COR-L47 (cell line): Measurements from ENCODE around the gene MEF2C.

Experiments
- DNase-seq: peaks from one replicate; lab custom pipeline; 2025; lab: John Stamatoyannopoulos, UW

MEF2C gene

DNA sequence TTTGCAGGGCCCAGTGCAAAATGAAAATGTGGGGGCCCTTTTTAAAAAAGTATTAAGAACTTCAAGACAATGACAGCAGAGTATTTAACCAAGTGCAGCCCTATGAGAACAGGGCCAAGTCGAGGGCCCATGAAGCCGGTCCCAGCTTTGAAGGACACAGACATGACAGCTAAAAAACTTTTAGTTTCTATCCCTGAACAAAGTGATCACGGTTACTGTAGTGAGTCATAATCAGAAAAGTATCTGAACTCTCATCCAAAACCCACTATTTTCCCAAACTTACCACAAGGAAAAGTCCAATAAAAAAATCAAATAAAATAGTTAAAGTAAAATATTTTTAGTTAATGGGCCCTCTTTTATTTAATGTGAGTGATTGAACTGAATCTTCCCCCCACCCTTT lies 126.0 kb downstream of the MEF2C start:
- no peak for DNase-seq

DNA sequence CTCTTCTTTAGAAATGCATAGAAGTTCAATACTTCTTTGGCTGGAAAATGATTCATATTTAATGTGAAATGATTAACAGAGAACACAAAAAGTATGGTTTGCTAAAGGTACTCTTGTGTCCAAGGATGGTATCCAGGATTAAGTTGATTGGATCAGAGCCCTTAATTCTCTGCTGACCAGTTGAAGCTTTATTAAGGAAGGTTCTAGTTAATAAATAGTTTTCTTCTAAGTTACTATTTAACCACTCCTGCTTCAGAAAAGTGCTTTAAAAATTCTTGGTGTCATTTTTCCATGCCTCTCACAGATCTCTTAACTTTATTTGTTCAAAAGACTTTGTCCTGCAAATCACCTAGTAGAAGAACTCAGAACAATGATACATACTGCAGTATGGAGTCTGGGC lies 134.3 kb downstream of the MEF2C start:
- DNase-seq = no peak

DNA sequence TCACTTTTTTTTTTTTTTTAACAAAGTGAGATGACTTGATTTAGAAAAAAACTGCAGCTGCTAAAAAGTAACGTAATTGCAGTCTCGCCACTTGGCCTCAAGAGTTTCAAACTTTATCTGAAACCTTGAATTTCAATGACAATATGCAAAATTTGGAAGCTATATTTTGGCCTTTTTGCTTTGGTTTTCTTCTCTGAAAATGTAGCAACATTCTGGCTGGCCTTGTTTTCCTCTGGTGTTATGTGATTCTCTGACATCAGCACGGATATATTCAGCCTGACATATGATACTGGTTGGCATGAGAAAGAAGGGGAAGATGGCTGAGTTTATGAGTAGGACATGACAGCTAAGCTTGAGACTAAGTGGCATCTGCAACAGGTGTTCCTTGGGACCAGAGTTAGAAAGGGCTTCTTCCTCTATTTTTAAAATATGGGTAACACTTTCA lies 136.5 kb downstream of the MEF2C start:
- DNase-seq = no peak

DNA sequence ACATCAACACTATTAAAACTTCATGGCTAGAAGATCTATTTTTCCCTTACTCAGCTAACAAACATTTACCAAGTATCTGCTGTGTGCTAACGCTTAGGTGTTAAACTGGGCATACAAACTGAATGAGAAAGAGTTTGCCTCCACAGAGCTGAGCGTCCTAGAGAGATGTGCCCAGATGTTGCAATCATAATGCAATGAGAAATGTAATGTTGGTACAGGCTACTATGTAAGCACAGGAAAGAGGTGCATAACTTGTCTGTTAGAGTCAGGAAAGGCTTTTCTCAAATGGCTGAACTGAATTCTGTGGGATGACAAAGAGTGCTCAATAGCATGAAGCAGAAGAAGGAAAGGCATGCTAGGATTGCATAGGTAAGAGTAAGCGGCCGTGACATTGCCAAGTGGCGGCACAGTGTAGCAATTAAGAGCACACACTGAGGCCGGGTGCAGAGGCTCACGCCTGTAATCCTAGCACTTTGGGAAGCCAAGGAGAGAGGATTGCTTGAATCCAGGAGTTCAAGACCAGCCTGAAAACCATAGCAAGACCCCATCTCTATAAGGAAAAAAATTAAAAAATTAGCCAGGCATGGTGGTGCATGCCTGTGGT lies 137.8 kb downstream of the MEF2C start:
- no peak for DNase-seq

DNA sequence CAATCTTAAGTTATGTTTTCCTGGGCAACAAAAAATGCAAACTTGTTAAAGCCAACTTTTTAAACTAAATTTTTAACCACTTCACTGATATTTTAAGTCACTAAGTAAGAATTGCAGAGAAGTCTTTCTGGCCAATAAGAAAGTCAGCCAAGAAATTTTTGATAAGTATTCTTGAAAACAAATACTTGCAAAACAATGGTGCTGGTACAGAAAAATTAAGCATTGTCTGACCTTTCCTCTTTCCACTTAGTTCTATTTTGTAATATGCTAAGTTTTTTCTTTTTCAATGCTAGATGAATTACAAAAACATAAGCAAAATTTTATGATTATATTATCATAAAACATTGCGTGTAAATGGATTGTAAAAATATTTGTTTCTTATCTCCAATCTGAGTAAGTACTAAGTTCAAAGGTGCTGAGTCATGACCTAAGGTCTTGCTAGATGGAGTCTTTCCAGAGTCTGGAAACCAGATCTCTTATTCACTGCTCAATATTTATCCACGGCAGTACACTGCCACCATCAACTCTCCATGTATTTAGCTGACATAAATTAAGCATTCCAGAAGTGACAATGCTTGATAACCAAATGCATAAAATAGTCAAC lies 139.7 kb downstream of the MEF2C start:
- no peak for DNase-seq

DNA sequence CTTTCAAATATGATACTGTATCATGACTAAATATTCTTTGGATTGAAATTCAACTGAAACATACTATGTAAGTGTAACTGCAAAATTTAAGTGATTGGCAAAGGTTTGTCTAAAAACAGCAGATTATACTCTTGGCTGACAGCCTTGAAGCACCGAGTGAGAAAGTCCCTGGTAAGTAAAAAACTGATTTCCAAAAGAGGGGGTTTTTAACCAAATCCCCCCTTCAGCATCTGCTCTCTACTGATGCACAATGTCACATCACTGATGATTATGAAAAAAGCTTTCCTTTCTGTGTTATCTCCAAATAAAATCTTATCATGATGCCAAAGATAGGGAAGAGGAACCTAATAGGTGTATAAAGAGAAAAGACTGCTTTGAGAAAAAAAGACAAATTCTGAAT lies 141.0 kb downstream of the MEF2C start:
- DNase-seq = no peak

DNA sequence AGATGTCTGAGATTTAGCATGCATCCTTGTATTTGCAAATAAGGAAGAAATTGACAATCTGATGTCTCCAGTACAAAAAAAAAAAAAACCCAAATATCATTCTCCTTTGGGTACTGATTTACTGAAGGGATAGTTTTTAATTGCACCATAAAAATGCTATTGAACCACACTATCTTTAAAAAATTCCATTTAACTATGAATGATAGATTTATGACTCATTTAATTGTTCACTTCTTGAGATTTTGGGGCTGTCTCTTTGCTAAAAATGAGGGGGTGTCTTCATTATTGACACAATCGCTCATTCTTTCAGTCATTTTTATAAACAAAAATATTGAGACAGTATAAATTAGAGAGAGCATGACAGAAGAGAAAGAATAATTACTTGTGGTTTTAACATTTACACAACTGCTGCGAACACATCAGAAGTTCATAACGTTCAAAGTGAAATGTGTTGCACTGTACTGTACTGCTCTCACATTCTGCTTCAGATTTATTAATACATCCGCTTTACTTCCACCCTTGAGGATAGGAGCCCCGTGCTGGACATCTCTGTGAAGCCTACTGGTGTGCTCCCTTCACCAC lies 142.3 kb downstream of the MEF2C start:
- DNase-seq = no peak

DNA sequence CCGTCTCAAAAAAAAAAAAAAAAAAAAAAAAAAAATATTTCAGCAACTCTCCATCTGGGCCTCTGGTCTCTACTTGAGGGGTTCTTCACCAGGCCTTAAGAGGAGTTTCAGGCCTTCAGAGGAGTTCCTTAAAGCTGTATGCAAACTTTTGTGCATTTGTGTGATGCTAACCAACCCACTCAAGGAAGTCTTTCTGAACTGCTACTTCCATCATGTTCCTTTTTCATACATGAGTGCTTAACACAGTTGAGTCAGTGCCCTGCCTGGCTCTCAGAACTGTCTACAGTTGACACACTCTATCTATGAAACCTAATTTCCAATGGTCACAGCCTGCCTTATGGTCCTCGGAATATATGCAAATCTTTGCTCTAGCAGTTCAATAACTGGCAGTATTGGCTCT lies 146.5 kb downstream of the MEF2C start:
- DNase-seq = no peak

DNA sequence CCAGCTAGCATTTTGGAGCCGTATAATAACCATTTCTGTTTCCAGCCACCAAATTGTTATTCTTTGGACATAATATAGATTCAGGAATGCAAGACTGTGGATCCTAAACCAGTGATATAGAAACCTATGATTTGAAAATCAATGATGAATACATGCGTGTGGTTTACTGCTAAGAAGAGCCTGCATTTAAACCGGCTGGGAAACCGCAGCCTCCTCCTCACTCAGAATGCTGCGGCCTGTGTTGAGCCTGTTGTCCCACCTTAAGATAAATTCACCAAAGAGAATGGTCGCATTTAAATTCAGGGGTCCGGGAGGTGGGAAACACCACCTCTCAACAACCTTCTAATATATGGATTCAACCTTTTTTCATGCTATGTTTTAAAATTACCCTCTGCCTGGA lies 148.0 kb downstream of the MEF2C start:
- no peak for DNase-seq

DNA sequence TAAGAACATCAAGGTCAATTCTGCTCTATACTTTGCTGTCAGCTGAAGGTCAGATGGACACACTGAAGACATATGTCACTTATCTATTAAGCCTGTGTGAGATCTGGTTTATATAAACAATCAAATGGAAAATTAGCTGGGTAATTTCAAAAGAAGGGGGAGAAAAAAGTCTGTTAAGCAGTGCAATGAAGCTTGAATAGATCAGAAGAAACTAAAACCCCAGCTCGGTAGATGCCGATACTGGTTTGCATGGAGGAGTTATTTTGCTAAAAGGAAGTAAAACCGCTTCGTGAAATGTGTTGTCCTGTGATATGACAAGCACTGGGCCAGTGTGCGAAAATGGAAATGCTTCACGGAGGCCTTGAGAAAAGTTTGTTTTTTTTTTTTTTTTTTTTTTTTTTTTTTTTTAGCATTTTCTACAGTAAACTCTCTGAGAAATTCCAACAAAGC lies 148.8 kb downstream of the MEF2C start:
- no peak for DNase-seq

DNA sequence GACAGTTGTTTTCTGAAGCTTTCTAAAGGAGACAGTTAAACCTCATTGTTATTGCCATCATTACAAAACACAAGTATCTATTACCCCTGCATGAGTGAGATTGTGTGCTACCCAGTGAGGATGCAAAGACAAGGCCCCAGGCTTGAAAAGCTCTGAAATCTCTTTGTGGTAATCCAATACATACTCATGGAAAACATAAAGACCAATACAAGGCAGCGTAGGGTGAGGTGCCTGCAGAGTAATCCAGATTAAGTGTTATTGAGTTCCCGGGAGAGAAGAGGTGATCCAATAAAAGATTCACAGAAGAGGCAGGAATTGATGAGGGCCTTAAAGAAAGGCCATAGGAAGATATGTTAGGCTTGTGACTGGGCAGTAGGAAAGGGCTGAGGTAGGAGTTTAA lies 150.1 kb downstream of the MEF2C start:
- DNase-seq = no peak

DNA sequence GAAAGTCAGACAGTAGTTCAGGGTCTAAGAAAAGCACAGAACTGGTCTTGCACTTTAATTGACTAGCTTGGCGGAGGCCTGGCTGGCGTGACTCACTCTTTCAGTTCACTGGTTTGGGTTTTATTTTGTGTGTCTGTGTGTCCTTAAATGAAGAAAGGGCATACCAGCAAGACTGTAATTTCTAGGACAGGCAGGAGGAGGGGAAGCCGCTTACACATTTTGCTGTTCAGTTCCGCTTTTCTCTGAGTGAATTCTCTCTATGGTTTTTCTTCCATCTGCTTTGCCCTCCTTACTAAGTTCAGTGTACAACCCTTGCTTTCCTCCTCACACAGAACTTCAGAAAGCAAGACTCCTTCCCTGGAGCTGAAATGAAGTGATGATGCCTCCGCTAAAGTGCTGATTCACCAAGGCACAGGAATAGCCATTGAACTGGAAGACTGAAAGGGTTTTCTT lies 150.8 kb downstream of the MEF2C start:
- no peak for DNase-seq

DNA sequence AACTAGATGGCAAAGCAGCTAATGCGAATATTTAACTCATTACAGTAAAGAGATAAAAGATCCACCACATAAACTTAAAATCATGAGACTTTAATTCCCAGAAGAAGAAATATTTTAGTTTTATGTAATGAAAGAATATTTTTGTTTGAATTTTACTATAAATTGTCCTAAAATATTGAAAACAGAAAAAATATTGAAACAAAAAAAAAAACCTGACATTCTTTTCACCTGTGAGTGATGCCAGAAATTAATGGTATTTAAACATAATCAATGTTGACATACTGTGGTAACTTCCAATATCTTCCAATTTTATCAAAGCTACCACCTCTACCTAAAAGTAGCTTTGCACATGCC lies 153.2 kb downstream of the MEF2C start:
- DNase-seq = no peak

DNA sequence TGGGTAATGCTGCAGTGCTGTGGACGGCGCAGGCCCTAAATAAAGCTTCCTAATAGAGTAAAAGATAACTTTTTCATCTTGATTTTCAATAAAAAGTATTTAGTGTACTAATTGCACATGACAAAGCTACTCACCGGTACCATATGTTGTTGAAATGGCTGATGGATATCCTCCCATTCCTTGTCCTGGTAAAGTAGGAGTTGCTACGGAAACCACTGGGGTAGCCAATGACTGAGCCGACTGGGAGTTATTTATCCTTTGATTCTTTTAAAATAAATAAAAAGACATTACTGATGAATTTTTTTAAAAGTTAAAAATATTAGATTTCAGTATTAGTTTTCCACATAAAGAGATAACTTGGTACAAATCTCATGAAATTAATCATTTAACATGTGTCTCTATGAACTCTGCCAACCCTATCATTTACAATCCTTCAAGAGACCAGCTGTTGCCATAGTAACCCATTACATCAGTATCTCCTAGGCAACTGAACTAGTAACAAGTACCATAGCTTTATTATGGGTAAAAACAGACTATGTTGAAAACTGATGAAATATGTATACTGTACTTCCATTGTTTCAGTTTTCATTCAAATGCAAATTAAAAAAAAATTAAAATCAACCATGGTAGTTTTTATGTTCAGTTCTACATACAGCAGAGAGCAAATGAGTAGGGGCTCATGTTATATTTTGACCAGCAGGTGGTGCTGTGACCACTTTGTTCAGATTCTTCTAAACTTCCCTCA lies 153.7 kb downstream of the MEF2C start:
- DNase-seq = peak; percentile 82

DNA sequence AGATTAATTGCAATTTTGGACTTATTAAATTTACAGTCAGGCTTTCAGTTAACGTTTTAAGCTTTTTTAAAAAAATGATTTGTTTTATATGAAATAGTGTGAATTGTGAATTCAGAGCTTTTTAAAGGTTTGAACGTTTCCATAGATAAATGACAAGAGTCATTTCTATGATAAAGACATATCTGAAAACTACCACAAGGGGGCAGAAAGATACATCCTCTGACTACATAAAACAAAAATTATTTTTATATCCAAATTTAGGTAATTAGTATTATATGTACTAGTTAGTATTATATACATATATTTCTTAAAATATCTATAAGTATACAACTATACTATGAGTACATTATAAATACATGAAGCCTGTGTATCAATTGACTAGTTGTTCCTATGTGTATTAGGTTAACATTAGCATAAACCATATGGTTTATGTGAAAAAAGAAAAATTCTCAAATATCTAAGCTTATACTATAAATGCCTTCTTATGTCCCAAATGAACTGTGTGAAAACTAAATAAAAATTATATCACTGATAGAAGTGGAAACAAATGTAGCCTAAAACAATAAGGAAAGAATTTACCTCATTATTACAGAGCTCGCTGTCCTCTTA lies 155.2 kb downstream of the MEF2C start:
- DNase-seq = peak; percentile 15

DNA sequence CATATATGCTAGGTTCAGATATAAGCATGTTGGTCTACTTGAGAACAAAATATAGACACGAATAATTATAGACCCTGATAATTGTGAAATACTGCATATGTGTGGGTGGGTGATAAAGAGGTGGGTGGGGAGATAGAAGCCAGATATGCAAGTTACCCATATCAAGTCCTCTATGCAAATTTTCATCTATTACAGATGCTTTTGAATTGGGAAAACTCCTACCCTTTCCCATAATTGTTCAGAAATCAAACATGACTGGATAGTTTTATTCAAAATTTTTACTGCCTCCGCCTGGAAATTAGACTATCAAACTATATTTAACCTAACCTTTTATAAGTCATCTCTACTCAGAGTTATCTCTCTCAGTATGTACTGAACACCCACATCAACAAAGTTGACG lies 157.5 kb downstream of the MEF2C start:
- no peak for DNase-seq

DNA sequence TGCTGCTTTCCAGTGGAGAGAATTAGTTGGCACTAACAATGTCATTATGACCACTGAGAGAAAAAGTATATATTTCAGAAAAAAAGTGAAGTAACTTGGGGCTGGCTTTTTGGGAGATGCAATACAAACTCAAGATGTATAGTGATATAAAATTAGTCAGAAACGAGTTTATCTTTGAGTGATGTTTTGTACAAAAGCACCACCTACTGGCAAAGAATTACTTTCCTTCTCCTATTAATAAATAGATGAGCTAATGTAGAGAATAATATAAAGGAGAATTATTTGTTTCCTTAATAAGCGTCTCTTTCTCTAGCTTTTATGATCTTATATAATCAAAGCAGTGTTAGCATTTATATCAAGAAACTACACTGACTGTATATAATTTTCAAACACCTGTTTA lies 158.8 kb downstream of the MEF2C start:
- no peak for DNase-seq

DNA sequence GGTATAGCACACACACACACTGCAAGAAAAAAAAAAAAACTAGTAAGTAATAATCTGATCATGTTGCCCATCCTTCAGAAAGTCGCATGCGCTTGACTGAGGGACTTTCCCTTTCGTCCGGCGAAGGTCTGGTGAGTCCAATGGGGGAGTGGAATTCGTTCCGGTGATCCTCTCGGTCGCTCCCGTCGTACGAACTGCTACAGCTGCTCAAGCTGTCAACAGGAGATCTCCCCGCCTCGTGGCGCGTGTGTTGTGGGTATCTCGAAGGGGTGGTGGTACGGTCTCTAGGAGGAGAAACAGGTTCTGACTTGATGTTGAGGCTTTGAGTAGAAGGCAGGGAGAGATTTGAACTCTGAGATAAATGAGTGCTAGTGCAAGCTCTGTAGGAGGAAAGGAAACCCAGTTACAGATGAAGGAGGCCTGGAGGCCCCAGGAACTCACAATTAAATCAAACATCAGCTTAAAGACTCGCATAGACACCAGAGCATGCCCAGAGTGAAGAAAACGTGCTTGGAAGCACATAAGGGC lies 160.4 kb downstream of the MEF2C start:
- DNase-seq = no peak

DNA sequence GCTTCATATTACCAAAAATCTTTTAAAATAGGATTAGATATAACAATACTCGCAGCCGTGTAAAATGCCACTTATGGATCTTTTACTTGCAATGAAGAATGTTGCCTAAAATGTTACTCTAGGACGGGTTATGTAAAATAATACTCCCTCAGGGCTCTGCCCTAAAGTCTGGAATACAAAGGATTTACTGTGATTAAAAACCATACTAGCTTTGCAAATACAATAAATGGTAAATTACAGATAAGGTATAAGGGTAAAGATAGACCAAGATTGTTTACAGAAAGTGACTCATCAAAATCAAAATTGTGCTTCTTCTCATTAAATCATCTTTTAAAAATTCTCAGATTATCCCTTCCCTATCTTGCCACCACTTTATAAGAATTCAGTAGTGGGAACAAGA lies 163.6 kb downstream of the MEF2C start:
- DNase-seq = no peak

DNA sequence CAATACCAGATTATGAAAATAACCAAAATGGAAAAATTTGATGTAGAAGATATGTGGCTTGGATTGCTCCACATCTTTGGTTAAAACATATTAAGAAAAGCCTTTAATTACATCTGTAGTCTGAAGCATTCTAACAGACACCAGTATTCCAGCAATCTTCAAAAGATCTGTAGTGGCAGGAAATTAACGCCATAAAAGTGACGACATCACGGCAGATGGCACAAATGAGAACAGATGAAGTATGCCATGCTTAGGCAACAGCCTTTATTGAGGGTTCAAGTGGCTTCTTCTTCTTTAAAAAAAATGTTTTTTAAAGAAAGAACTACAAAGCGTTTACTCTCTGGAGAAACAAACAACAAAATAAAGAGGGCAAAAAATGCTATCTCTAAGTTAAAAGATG lies 164.2 kb downstream of the MEF2C start:
- no peak for DNase-seq

DNA sequence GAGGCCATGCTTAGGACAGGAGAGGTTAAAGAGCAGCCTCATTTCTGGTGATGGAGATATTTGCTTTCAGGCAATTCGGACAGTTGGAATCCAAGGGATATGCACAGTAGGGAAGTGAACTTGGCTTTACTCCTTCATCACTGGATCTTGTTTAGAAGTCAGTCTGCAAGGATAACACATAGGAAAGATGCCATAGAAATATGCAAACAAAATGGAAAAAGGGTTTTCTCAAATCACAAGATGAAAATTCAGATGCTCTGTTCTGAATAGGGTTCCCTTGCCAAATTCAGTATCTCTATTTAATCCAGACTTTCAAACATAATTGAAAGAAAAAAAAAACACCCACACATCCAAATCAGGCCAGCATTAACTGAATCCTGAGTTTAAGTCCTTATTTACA lies 166.9 kb downstream of the MEF2C start:
- DNase-seq = no peak

DNA sequence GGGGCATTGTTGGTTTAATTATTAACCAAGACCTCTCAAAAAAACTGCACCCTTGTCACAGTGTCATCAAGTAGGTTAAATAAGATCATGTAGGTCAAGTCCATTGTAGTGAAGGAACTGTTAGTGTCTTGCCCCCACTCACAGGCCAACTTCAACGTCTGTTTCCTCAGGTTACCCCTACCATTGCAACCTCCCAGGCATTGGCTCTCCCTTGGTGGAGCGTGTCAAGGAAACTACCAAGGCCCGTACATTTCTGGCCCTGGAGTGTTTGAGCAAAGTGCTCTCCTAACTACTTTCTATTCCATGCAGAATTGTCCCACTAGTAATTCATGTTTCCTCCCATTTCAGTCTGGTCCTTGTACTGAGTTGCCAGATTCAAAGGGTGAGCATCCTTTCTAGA lies 167.5 kb downstream of the MEF2C start:
- DNase-seq = no peak
